ENCODE measurements around the gene MAN1A1.

Gene MAN1A1

GRCh38 chr6:119127627-119128026, 221.9 kb downstream of the MAN1A1 start:
- Histone ChIP-seq H3F3A (ENCODE audit: low read depth) (no peaks in the 10 kb centered on the region), H3K27me3 (ENCODE audit: insufficient read depth, low read length, poor library complexity, severe bottlenecking) (no peaks in the 10 kb centered on the region), H3K9me3 (ENCODE audit: insufficient read depth, low read depth, low read length) (no peaks in the 10 kb centered on the region), H3K4me2 (ENCODE audit: low read depth, low read length, poor library complexity, severe bottlenecking) (no peak overlapping the region), H4K20me1 (ENCODE audit: insufficient read depth, low read length, poor library complexity, severe bottlenecking) (no peaks in the 10 kb centered on the region), H3K9ac (ENCODE audit: low read depth, low read length, poor library complexity, severe bottlenecking) (no peak overlapping the region), H3K9me2 (replicated peaks; ENCODE audit: low read depth, low read length) (no peaks in the 10 kb centered on the region), H2AFZ (ENCODE audit: low read length) (no peak overlapping the region), H3K79me2 (ENCODE audit: insufficient read depth, low read length) (no peaks in the 10 kb centered on the region), H3K4me3 (ENCODE audit: low read length, poor library complexity, severe bottlenecking) (no peak overlapping the region), H3K4me1 (ENCODE audit: insufficient read depth, low read length, poor library complexity, severe bottlenecking) (no peaks in the 10 kb centered on the region), H3K36me3 (ENCODE audit: insufficient read depth, low read length) (no peaks in the 10 kb centered on the region)
- TF ChIP-seq, protein P1, sequence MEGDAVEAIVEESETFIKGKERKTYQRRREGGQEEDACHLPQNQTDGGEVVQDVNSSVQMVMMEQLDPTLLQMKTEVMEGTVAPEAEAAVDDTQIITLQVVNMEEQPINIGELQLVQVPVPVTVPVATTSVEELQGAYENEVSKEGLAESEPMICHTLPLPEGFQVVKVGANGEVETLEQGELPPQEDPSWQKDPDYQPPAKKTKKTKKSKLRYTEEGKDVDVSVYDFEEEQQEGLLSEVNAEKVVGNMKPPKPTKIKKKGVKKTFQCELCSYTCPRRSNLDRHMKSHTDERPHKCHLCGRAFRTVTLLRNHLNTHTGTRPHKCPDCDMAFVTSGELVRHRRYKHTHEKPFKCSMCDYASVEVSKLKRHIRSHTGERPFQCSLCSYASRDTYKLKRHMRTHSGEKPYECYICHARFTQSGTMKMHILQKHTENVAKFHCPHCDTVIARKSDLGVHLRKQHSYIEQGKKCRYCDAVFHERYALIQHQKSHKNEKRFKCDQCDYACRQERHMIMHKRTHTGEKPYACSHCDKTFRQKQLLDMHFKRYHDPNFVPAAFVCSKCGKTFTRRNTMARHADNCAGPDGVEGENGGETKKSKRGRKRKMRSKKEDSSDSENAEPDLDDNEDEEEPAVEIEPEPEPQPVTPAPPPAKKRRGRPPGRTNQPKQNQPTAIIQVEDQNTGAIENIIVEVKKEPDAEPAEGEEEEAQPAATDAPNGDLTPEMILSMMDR (conservative IDR thresholded peaks at IDR 0.05; ENCODE audit: low read length) = no peak
- TF ChIP-seq EZH2phosphoT487 (IDR thresholded peaks at IDR 0.05; ENCODE audit: borderline replicate concordance) = no peak

All from Loucy (cell line).